ENCODE data around the gene TMCC2.

DNA sequence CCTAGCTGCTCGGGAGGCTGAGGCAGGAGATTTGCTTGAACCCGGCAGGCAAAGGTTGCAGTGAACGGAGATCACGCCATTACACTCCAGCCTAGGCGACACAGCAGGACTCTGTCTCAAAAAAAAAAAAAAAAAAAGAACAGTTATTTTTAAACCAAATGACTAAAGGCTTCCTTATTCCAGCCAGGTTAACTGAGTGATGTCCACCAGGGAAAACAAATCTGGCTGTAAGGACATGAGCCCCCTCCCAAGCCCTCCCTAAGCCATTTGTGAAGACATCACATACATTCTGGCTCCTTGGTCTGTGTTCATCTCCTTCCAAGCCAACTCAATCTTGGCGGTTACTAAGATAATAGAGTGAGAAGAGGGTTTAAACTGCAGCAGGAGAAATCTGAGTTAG, 8.2 kb downstream of the TMCC2 start:
- no peak for TF ChIP-seq ZFP3 (CRISPR knock-in tag; IDR thresholded peaks at IDR 0.05)
- no peak for TF ChIP-seq RARB (CRISPR knock-in tag; IDR thresholded peaks at IDR 0.05)
- TF ChIP-seq, protein P1, sequence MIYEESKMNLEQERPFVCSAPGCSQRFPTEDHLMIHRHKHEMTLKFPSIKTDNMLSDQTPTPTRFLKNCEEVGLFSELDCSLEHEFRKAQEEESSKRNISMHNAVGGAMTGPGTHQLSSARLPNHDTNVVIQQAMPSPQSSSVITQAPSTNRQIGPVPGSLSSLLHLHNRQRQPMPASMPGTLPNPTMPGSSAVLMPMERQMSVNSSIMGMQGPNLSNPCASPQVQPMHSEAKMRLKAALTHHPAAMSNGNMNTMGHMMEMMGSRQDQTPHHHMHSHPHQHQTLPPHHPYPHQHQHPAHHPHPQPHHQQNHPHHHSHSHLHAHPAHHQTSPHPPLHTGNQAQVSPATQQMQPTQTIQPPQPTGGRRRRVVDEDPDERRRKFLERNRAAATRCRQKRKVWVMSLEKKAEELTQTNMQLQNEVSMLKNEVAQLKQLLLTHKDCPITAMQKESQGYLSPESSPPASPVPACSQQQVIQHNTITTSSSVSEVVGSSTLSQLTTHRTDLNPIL (CRISPR knock-in tag; IDR thresholded peaks at IDR 0.05; ENCODE audit: low read depth) = no peak
- TF ChIP-seq, protein P2, sequence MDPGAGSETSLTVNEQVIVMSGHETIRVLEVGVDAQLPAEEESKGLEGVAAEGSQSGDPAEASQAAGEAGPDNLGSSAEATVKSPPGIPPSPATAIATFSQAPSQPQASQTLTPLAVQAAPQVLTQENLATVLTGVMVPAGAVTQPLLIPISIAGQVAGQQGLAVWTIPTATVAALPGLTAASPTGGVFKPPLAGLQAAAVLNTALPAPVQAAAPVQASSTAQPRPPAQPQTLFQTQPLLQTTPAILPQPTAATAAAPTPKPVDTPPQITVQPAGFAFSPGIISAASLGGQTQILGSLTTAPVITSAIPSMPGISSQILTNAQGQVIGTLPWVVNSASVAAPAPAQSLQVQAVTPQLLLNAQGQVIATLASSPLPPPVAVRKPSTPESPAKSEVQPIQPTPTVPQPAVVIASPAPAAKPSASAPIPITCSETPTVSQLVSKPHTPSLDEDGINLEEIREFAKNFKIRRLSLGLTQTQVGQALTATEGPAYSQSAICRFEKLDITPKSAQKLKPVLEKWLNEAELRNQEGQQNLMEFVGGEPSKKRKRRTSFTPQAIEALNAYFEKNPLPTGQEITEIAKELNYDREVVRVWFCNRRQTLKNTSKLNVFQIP (CRISPR knock-in tag; IDR thresholded peaks at IDR 0.05; ENCODE audit: borderline replicate concordance, low read depth) = no peak
- TF ChIP-seq, protein P3, sequence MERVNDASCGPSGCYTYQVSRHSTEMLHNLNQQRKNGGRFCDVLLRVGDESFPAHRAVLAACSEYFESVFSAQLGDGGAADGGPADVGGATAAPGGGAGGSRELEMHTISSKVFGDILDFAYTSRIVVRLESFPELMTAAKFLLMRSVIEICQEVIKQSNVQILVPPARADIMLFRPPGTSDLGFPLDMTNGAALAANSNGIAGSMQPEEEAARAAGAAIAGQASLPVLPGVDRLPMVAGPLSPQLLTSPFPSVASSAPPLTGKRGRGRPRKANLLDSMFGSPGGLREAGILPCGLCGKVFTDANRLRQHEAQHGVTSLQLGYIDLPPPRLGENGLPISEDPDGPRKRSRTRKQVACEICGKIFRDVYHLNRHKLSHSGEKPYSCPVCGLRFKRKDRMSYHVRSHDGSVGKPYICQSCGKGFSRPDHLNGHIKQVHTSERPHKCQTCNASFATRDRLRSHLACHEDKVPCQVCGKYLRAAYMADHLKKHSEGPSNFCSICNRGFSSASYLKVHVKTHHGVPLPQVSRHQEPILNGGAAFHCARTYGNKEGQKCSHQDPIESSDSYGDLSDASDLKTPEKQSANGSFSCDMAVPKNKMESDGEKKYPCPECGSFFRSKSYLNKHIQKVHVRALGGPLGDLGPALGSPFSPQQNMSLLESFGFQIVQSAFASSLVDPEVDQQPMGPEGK (CRISPR knock-in tag; IDR thresholded peaks at IDR 0.05; ENCODE audit: borderline replicate concordance) = no peak
- no peak for TF ChIP-seq ISL1 (CRISPR knock-in tag; IDR thresholded peaks at IDR 0.05)
- TF ChIP-seq BACH2 (CRISPR knock-in tag; IDR thresholded peaks at IDR 0.05; ENCODE audit: borderline replicate concordance) = no peak
- no peak for TF ChIP-seq ZNF8 (CRISPR knock-in tag; IDR thresholded peaks at IDR 0.05)
- TF ChIP-seq ZNF70 (CRISPR knock-in tag; IDR thresholded peaks at IDR 0.05) = no peak
- no peak for TF ChIP-seq ZC3H10 (CRISPR knock-in tag; IDR thresholded peaks at IDR 0.05)
- TF ChIP-seq SNAI2 (CRISPR knock-in tag; IDR thresholded peaks at IDR 0.05) = no peak
- no peak for TF ChIP-seq TCF4 (CRISPR knock-in tag; IDR thresholded peaks at IDR 0.05; ENCODE audit: borderline replicate concordance)
- no peak for TF ChIP-seq ZNF565 (CRISPR knock-in tag; conservative IDR thresholded peaks at IDR 0.05; ENCODE audit: low read depth)
- no peak for TF ChIP-seq ARNTL (CRISPR knock-in tag; IDR thresholded peaks at IDR 0.05; ENCODE audit: borderline replicate concordance, low read depth)
